ENCODE measurements around the gene RERE.

The RERE gene

GRCh38 chr1:8312235-8313218 lies 504.9 kb downstream of the RERE start:
- no peak for DNase-seq

GRCh38 chr1:8311068-8311718 lies 506.2 kb downstream of the RERE start:
- DNase-seq, result no peak

DNA sequence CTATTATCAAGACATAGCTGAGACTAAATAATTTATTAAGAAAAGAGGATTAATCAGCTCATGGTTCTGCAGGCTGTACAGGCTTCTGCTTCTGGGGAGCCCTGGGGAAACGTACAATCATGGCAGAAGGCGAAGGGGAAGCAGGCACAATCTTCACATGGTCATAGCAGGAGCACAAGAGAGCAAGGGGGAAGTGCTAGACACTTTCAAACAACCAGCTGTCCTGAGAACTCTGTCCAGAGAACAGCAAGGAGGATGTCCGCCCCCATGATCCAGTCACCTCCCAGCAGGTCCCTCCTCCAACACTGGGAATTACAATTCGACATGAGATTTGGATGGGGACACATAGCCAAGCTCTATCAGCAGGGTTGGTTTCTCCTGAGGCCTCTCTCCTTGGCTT lies 509.8 kb downstream of the RERE start:
- DNase-seq, result no peak

- DNase-seq, result no peak
Observed at GRCh38 chr1:8303876-8304275, 513.6 kb downstream of the RERE start.

DNA sequence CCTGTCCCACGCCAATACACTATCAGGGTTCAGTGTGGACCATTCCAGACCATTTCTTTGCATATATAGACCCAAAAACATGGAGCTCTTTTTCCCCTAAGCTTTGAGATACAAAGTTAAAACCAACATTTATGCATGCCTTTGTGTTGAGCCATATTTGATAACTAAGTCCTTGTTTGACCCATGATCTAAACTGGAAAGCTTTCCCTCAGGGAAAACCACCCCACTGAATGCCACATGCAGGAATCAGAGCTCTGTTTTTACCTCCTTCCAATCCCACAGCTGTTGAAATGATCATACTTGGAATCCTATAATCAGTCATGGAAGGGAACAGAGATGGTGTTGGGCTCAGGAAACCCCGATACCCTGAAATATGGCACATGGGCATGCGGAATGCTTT lies 514.3 kb downstream of the RERE start:
- DNase-seq, result no peak

Data from NCI-H1694 treated with DMSO at 0.1 percent for 48 hours (cell line).